Measurements from ENCODE around the gene VPS13A. TPM values are rescaled to one million over a fixed set of nuclear protein-coding genes. Genes with fewer than 3 reads are reported as not detected.
"Not testable (repeated sequence)": the region's sequence is repeated elsewhere in the genome, so short reads cannot be mapped to it uniquely, and the experiment has no call there.

The VPS13A gene
- total RNA-seq, 1 experiment from 2014 or later, result 14.3 TPM

- H3K4me3 ChIP-seq (ENCODE audit: low read depth, low read length), result no peak overlapping the region
- Mint-ChIP-seq H3K36me3 (ENCODE audit: insufficient read depth, unreplicated experiment) (no peaks in the 10 kb centered on the region), H3K27ac (ENCODE audit: unreplicated experiment) (no peak overlapping the region), H3K4me1 (ENCODE audit: low read depth, unreplicated experiment) (no peaks in the 10 kb centered on the region), H3K27me3 (ENCODE audit: insufficient read depth, unreplicated experiment) (no peaks in the 10 kb centered on the region), H3K9me3 (ENCODE audit: unreplicated experiment) (no peaks in the 10 kb centered on the region), H3K4me3 (ENCODE audit: unreplicated experiment) (no peak overlapping the region)
- no peaks in the 10 kb centered on the region for H3K9me3 ChIP-seq
- intact Hi-C loops (cut with micrococcal nuclease; ENCODE audit: unreplicated experiment), result no loop called here
- no peaks in the 10 kb centered on the region for H3K36me3 ChIP-seq (ENCODE audit: control insufficient read depth, insufficient read depth, low read length)
- no peak for DNase-seq
- ChIA-PET POLR2A (no interaction called here), CTCF (no interaction called here)
- no peaks in the 10 kb centered on the region for H3K27me3 ChIP-seq (replicated peaks; ENCODE audit: control insufficient read depth, insufficient read depth, low read length)
- BruUV-seq (replicated peaks), result no TSS peak
- TF ChIP-seq, protein P1, sequence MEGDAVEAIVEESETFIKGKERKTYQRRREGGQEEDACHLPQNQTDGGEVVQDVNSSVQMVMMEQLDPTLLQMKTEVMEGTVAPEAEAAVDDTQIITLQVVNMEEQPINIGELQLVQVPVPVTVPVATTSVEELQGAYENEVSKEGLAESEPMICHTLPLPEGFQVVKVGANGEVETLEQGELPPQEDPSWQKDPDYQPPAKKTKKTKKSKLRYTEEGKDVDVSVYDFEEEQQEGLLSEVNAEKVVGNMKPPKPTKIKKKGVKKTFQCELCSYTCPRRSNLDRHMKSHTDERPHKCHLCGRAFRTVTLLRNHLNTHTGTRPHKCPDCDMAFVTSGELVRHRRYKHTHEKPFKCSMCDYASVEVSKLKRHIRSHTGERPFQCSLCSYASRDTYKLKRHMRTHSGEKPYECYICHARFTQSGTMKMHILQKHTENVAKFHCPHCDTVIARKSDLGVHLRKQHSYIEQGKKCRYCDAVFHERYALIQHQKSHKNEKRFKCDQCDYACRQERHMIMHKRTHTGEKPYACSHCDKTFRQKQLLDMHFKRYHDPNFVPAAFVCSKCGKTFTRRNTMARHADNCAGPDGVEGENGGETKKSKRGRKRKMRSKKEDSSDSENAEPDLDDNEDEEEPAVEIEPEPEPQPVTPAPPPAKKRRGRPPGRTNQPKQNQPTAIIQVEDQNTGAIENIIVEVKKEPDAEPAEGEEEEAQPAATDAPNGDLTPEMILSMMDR (IDR thresholded peaks at IDR 0.05; ENCODE audit: insufficient read depth in 1 of 2, low read depth in 1 of 2, low read length in 1 of 2, severe bottlenecking in 1 of 2, unreplicated experiment in 1 of 2), result no peak
- H3K4me1 ChIP-seq, result no peaks in the 10 kb centered on the region
These were observed 258.4 kb downstream of the VPS13A start for GRCh38 chr9:77435688-77436087.

GRCh38 chr9:77438653-77439052, 261.3 kb downstream of the VPS13A start:
- TF ChIP-seq, protein P1 (IDR thresholded peaks at IDR 0.05; ENCODE audit: insufficient read depth in 1 of 2, low read depth in 1 of 2, low read length in 1 of 2, severe bottlenecking in 1 of 2, unreplicated experiment in 1 of 2), result no peak
- Histone ChIP-seq H3K9me3 (no peaks in the 10 kb centered on the region), H3K4me3 (ENCODE audit: low read depth, low read length) (no peak overlapping the region), H3K4me1 (no peaks in the 10 kb centered on the region), H3K36me3 (ENCODE audit: control insufficient read depth, insufficient read depth, low read length) (no peaks in the 10 kb centered on the region), H3K27me3 (replicated peaks; ENCODE audit: control insufficient read depth, insufficient read depth, low read length) (no peaks in the 10 kb centered on the region)
- intact Hi-C loops (cut with micrococcal nuclease; ENCODE audit: unreplicated experiment), result no loop called here
- H3K36me3 Mint-ChIP-seq (ENCODE audit: insufficient read depth, unreplicated experiment), result no peaks in the 10 kb centered on the region
- POLR2A ChIA-PET, result no interaction called here
- DNase-seq, result no peak
- H3K4me1 Mint-ChIP-seq (ENCODE audit: low read depth, unreplicated experiment), result no peaks in the 10 kb centered on the region
- H3K27ac Mint-ChIP-seq (ENCODE audit: unreplicated experiment), result no peak overlapping the region
- CTCF ChIA-PET, result no interaction called here
- no peaks in the 10 kb centered on the region for H3K27me3 Mint-ChIP-seq (ENCODE audit: insufficient read depth, unreplicated experiment)
- BruUV-seq (replicated peaks), result no TSS peak
- no peaks in the 10 kb centered on the region for H3K9me3 Mint-ChIP-seq (ENCODE audit: unreplicated experiment)
- H3K4me3 Mint-ChIP-seq (ENCODE audit: unreplicated experiment), result no peak overlapping the region

DNA sequence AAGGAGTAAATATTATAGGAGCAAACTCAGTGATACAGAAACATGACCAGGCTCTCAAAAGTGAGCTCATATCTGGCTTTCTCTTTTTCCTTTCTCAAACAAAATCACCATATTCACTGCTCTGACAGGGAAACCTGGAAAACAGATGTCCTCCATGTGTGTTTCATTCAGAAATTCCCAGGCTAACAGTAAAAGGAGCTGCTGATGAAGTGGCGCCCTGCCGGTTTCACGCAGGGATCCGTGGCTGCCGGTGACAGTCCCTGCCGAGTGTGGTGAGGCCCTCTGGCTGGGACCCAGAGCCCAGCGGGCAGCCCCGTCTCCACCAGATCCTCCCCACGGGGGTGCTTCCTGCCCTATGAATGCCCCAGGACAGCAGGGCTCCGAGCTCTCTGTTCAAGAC, 262.7 kb downstream of the VPS13A start:
- Histone ChIP-seq H3K4me3 (ENCODE audit: low read depth, low read length) (no peak overlapping the region), H3K9me3 (no peaks in the 10 kb centered on the region), H3K4me1 (no peaks in the 10 kb centered on the region), H3K27me3 (replicated peaks; ENCODE audit: control insufficient read depth, insufficient read depth, low read length) (no peaks in the 10 kb centered on the region), H3K36me3 (ENCODE audit: control insufficient read depth, insufficient read depth, low read length) (no peaks in the 10 kb centered on the region)
- CTCF ChIA-PET, result no interaction called here
- no peaks in the 10 kb centered on the region for H3K4me1 Mint-ChIP-seq (ENCODE audit: low read depth, unreplicated experiment)
- no peaks in the 10 kb centered on the region for H3K36me3 Mint-ChIP-seq (ENCODE audit: insufficient read depth, unreplicated experiment)
- H3K27ac Mint-ChIP-seq (ENCODE audit: unreplicated experiment), result no peak overlapping the region
- H3K4me3 Mint-ChIP-seq (ENCODE audit: unreplicated experiment), result no peak overlapping the region
- no TSS peak for BruUV-seq (replicated peaks)
- intact Hi-C loops (cut with micrococcal nuclease; ENCODE audit: unreplicated experiment), result no loop called here
- H3K27me3 Mint-ChIP-seq (ENCODE audit: insufficient read depth, unreplicated experiment), result no peaks in the 10 kb centered on the region
- H3K9me3 Mint-ChIP-seq (ENCODE audit: unreplicated experiment), result no peaks in the 10 kb centered on the region
- no peak for DNase-seq
- POLR2A ChIA-PET, result no interaction called here
- TF ChIP-seq, protein P1 (IDR thresholded peaks at IDR 0.05; ENCODE audit: insufficient read depth in 1 of 2, low read depth in 1 of 2, low read length in 1 of 2, severe bottlenecking in 1 of 2, unreplicated experiment in 1 of 2), result no peak

DNA sequence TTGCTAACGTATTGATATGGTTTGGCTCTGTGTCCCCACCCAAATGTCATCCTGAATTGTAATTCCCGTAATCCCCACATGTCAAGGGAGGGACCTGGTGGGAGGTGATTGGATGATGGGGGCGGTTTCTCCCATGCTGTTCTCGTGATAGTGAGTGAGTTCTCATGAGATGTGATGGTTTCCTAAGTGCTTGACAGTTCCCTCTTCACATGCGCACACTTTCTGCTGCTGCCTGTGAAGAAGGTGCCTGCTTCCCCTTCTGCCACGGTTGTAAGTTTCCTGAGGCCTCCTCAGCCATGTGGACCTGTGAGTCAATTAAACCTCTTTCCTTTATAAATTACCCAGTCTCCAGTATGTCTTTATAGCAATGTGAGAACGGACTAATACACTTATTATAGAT, 263.8 kb downstream of the VPS13A start:
- H3K4me1 Mint-ChIP-seq (ENCODE audit: low read depth, unreplicated experiment); H3K4me1 ChIP-seq; POLR2A ChIA-PET; CTCF ChIA-PET; H3K4me3 Mint-ChIP-seq (ENCODE audit: unreplicated experiment); H3K9me3 ChIP-seq; H3K27ac Mint-ChIP-seq (ENCODE audit: unreplicated experiment); H3K27me3 ChIP-seq (replicated peaks; ENCODE audit: control insufficient read depth, insufficient read depth, low read length); H3K36me3 Mint-ChIP-seq (ENCODE audit: insufficient read depth, unreplicated experiment); H3K9me3 Mint-ChIP-seq (ENCODE audit: unreplicated experiment); H3K36me3 ChIP-seq (ENCODE audit: control insufficient read depth, insufficient read depth, low read length); H3K4me3 ChIP-seq (ENCODE audit: low read depth, low read length); H3K27me3 Mint-ChIP-seq (ENCODE audit: insufficient read depth, unreplicated experiment); DNase-seq; BruUV-seq (replicated peaks); intact Hi-C loops (cut with micrococcal nuclease; ENCODE audit: unreplicated experiment): not testable (repeated sequence)
